Ovary (tissue), 3 donors: Measurements from ENCODE around the gene NAPSA.
"Not testable (repeated sequence)": the region's sequence is repeated elsewhere in the genome, so short reads cannot be mapped to it uniquely, and the experiment has no call there.

Experiments
- EP300 ChIP-seq: sonication (generic); formaldehyde crosslinking; IDR thresholded peaks from one replicate; pipeline ENCODE4 v1.6.1; 2017; ENCODE audit warnings: antibody characterized with exemption
- POLR2A ChIP-seq: fragments of 450-650 bp; IDR thresholded peaks from one replicate; pipeline ENCODE4 v1.6.1; 2017; ENCODE audit warnings: antibody characterized with exemption, mild to moderate bottlenecking, moderate library complexity
- TF ChIP-seq, protein P1 (sequence below), 3 donors: fragments of 450-650 bp in 2 of 3; fragments of 200-600 bp in 1 of 3; IDR thresholded peaks; one replicate each; pipeline versions ENCODE4 v1.5.1 to v1.8.0; 2016 to 2022; ENCODE audit warnings: antibody characterized with exemption in 3 of 3, mild to moderate bottlenecking in 1 of 3
- donor health status: DM: no; HTN: no; CAD: no.

- TF ChIP-seq, protein P1, sequence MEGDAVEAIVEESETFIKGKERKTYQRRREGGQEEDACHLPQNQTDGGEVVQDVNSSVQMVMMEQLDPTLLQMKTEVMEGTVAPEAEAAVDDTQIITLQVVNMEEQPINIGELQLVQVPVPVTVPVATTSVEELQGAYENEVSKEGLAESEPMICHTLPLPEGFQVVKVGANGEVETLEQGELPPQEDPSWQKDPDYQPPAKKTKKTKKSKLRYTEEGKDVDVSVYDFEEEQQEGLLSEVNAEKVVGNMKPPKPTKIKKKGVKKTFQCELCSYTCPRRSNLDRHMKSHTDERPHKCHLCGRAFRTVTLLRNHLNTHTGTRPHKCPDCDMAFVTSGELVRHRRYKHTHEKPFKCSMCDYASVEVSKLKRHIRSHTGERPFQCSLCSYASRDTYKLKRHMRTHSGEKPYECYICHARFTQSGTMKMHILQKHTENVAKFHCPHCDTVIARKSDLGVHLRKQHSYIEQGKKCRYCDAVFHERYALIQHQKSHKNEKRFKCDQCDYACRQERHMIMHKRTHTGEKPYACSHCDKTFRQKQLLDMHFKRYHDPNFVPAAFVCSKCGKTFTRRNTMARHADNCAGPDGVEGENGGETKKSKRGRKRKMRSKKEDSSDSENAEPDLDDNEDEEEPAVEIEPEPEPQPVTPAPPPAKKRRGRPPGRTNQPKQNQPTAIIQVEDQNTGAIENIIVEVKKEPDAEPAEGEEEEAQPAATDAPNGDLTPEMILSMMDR (IDR thresholded peaks at IDR 0.05): not testable (repeated sequence)
- TF ChIP-seq POLR2A, EP300: not testable (repeated sequence)
These were observed 12.0 kb downstream of the NAPSA start for GRCh38 chr19:50353487-50353880.
